Body of pancreas (tissue), 4 donors: Measurements from ENCODE around the gene GRIK4. TPM values are rescaled to one million over a fixed set of nuclear protein-coding genes. Genes with fewer than 3 reads are reported as not detected.

Experiments used
- ATAC-seq: fragments of 150-250 bp; one replicate; pipeline ENCODE4 v1.9.1; 2016
- DNase-seq, 4 donors: peaks; one replicate each; pipeline ENCODE4 v3.0.0-alpha.2; 2019
- H3K27ac ChIP-seq, 4 donors: fragments of 200-600 bp; sonication (generic); 1 replicate in 3 of 4; 2 replicates in 1 of 4; pipeline versions ENCODE4 v1.5.1 to v1.6.1; 2016 to 2019; ENCODE audit warnings: mild to moderate bottlenecking in 1 of 4, mixed read lengths in 1 of 4, moderate library complexity in 1 of 4
- H3K27me3 ChIP-seq, 2 donors: fragments of 200-600 bp; sonication (generic); one replicate each; pipeline ENCODE4 v1.6.0; 2016; ENCODE audit warnings: mild to moderate bottlenecking in 1 of 2
- H3K36me3 ChIP-seq, 2 donors: fragments of 200-600 bp; sonication (generic); replicated peaks in 1 of 2; 2 replicates each; pipeline ENCODE4 v1.5.1; 2016; ENCODE audit warnings: low read depth in 2 of 2; ENCODE audit not compliant: insufficient read depth in 1 of 2
- H3K4me1 ChIP-seq: fragments of 200-600 bp; sonication (generic); one replicate; pipeline ENCODE4 v1.6.0; 2016
- H3K4me3 ChIP-seq, 2 donors: fragments of 200-600 bp; sonication (generic); 1 replicate in 1 of 2; 2 replicates in 1 of 2; pipeline ENCODE4 v1.5.1; 2016 to 2019
- H3K9me3 ChIP-seq, 3 donors: fragments of 200-600 bp; sonication (generic); 1 replicate in 2 of 3; 2 replicates in 1 of 3; pipeline ENCODE4 v1.5.1; 2016
- CTCF ChIP-seq, 7 experiments: fragments of 450-650 bp in 4 of 7; fragments of 200-600 bp in 3 of 7; sonication (generic) in 3 of 7; IDR thresholded peaks; one replicate each; pipeline ENCODE4 v1.5.1; 2016 to 2019; ENCODE audit warnings: antibody characterized with exemption in 7 of 7
- POLR2A ChIP-seq, 3 donors: fragments of 450-650 bp; IDR thresholded peaks; one replicate each; pipeline ENCODE4 v1.6.1; 2016; ENCODE audit warnings: antibody characterized with exemption in 3 of 3, mild to moderate bottlenecking in 2 of 3
- WGBS, 2 donors: methylation state at CpG; one replicate each; pipeline ENCODE4 v1.1.5; 2017; 5-methylcytosine and 5-hydroxymethylcytosine counted together
- intact Hi-C: fragments of 100-400 bp; cut with DNase I; formaldehyde crosslinking; loops from one replicate; pipeline ENCODE4 v1.15.1; 2023
- total RNA-seq, 2 donors: library from RNA; depleted of rRNA; stranded (reverse); fragments of >200 nt; gene quantifications; one replicate each; pipeline ENCODE4 v1.1.0, GENCODE V29; 2016

Gene GRIK4
- total RNA-seq, 2 donors from 2014 or later: not detected

- intact Hi-C loops: loop anchor here (5.0 to 10.0 kb wide), 3 partner anchors 169 to 442 kb away; no protein-coding TSS in a partner anchor
Measured at GRCh38 chr11:120512739-120513435, 1.3 kb downstream of the GRIK4 start.

GRCh38 chr11:120513436-120514315 lies 2.1 kb downstream of the GRIK4 start:
- Histone ChIP-seq H3K4me1 (no peaks in the 10 kb centered on the region), H3K4me3 (no peak overlapping the region), H3K36me3 (no peaks in the 10 kb centered on the region), H3K9me3 (no peaks in the 10 kb centered on the region), H3K27ac (no peak overlapping the region), H3K27me3 (peaks cover 0 to 3% of the 10 kb centered on the region in 2 donors)
- WGBS, 2 donors: 49 to 55% methylated on average over 18 to 19 of the region's 19 CpGs
- DNase-seq (no peak), ATAC-seq (no peak)
- TF ChIP-seq CTCF (IDR thresholded peaks at IDR 0.05) (no peak), POLR2A (IDR thresholded peaks at IDR 0.05) (no peak)
- intact Hi-C loops: loop anchor here (5.0 to 10.0 kb wide), 3 partner anchors 169 to 441 kb away; no protein-coding TSS in a partner anchor

More at GRCh38 chr11:120512739-120513435, 1.3 kb downstream of the GRIK4 start:
- Histone ChIP-seq H3K9me3 (no peaks in the 10 kb centered on the region), H3K27ac (no peak overlapping the region), H3K4me3 (no peak overlapping the region), H3K27me3 (peaks cover 0 to 3% of the 10 kb centered on the region in 2 donors), H3K36me3 (no peaks in the 10 kb centered on the region), H3K4me1 (no peaks in the 10 kb centered on the region)
- TF ChIP-seq POLR2A (IDR thresholded peaks at IDR 0.05) (no peak), CTCF (IDR thresholded peaks at IDR 0.05) (no peak)
- DNase-seq (no peak), ATAC-seq (no peak)
- 47 to 52% methylated on average over 10 to 22 of the region's 22 CpGs for WGBS, 2 donors

DNA sequence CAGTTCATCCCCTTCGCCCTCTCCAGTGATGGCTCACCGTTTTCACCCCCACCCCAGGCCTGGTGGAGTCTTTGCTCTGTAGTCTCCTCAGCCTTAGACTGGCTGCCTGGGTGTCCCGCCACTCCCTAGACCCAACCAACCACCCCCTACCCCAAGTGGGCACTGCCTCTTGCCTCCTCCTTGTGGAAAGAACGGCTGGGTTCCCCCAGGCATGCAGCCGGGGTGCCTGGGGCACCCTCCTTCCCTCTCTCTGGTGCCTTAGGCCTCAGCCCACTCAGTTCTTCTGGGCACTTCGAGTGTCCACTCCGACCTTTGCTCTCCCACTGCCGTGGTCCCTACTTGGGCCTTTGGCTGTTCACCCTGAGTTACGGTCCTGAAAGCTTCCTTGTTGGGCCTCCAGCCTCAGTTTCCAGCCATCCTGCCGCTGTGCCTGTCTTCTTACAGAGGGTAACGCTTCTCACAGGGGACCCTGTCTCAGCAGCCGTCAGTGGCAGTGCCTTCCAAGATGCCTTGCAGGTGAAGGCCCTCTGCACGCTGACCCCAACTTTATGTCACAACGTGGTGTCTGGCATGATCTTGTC lies 3.1 kb downstream of the GRIK4 start:
- Histone ChIP-seq H3K9me3 (no peaks in the 10 kb centered on the region), H3K4me3 (no peak overlapping the region), H3K36me3 (no peaks in the 10 kb centered on the region), H3K27me3 (peaks cover 0 to 3% of the 10 kb centered on the region in 2 donors), H3K4me1 (no peaks in the 10 kb centered on the region), H3K27ac (no peak overlapping the region)
- ATAC-seq: no peak
- DNase-seq: no peak
- TF ChIP-seq POLR2A (IDR thresholded peaks at IDR 0.05): no peak
- TF ChIP-seq CTCF (IDR thresholded peaks at IDR 0.05): no peak
- intact Hi-C loops: loop anchor here (5.0 to 10.0 kb wide), 3 partner anchors 168 to 440 kb away; no protein-coding TSS in a partner anchor
- WGBS, 2 donors: 70 to 80% methylated on average over 13 to 14 of the region's 14 CpGs

DNA sequence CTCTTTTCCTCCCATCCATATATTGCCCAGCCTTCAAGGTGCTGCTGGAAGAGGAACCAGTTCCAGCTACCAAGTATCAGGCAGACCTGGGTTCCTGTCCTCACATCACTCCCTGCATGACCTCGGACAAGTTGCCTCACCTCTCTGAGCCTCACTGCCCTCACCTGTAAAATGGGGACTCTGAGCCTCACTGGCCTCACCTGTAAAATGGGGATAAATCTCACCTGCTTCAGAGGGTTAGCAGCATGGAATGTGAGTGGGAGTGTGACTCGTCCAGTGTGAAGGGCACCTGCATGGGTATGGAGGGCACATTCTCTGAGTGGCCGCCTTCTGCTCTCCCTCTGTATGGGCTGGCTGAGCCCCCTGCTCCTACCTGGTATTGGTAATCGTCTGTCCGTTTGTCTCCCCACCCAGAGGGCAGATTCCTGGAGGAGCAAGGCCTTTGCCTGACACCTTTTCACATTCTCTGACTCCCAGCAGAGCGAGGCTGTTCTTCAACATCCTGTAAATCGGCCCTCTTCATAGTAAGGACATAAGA lies 3.7 kb downstream of the GRIK4 start:
- H3K27me3 ChIP-seq: peaks cover 0 to 3% of the 10 kb centered on the region in 2 donors
- H3K9me3 ChIP-seq: no peaks in the 10 kb centered on the region
- ATAC-seq (no peak), DNase-seq (no peak)
- H3K27ac ChIP-seq: no peak overlapping the region
- TF ChIP-seq POLR2A (IDR thresholded peaks at IDR 0.05) (no peak), CTCF (IDR thresholded peaks at IDR 0.05) (no peak)
- intact Hi-C loops: loop anchor here (10.0 kb wide), 1 partner anchor 440 kb away; no protein-coding TSS in a partner anchor
- H3K4me3 ChIP-seq: no peak overlapping the region
- 51 to 68% methylated on average over 7 of the region's 7 CpGs for WGBS, 2 donors
- no peaks in the 10 kb centered on the region for H3K36me3 ChIP-seq
- no peaks in the 10 kb centered on the region for H3K4me1 ChIP-seq
